Suppressor macrophage treated with lipopolysaccharide for 4 hours (primary cell): ENCODE data around the gene UCK2.

Experiments
- DNase-seq: peaks from one replicate; pipeline ENCODE4 v3.0.0-alpha.2; 2020

Gene UCK2

GRCh38 chr1:165834881-165835280, 7.5 kb downstream of the UCK2 start:
- no peak for DNase-seq

GRCh38 chr1:165836664-165837482, 9.5 kb downstream of the UCK2 start:
- DNase-seq, result no peak

GRCh38 chr1:165837838-165838364, 10.5 kb downstream of the UCK2 start:
- DNase-seq, result no peak

- DNase-seq, result no peak
Observed at GRCh38 chr1:165840423-165840822, 13.0 kb downstream of the UCK2 start.

- no peak for DNase-seq
Observed at GRCh38 chr1:165841582-165842017, 14.2 kb downstream of the UCK2 start.

DNA sequence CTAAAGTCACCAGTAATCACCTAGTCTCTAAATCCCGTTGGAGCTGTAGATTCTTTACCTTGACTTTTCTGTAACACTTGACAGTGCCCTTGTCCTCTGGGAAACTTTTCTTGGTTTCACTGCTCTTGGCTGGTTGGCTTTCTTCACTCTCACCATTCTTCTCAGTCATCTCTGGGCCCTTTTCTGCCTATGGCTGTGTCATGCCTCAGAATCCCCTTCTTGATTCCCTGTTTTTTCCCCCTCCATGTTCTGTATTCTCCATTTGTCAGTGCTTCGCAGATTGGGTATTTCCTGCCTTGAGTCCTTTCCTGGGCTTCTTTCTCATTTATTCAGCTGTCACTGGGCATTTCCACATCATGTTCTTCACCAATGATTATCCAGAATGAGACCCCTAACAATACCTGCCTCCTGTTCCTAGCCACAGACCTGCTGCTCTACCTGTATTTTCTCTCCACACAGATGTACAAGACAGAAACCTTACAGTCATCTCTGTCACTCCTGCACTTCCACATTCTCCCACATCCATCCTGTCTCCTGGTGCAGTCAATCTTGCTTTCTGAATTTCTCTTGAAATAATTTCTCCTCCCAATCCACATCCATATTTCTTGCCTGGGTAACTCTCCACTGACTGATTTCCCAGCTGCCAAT, 14.7 kb downstream of the UCK2 start:
- DNase-seq, result peak; percentile 25

DNA sequence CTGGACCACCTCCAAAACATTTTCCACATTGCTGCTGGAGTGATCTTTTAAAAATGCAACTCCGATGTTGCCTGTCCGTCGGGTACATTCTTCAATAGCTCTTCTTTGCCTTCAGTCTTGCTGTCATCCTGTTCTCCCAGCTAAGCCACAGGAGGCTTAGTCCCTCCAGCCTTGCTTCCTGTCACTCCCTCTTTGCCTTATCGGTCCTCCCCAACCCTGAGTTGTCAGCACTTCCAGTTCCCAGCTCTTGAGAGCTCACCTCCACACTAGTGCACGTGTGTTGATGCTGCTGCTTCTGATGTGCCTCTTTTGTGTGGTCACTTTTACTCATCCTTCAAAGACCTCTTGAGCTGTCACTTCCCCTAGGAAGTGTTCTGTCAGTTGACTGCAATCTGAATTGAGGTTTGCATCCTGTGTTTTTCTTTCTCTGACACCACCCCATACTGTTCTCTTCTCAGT, 15.3 kb downstream of the UCK2 start:
- DNase-seq, result peak; percentile 38

DNA sequence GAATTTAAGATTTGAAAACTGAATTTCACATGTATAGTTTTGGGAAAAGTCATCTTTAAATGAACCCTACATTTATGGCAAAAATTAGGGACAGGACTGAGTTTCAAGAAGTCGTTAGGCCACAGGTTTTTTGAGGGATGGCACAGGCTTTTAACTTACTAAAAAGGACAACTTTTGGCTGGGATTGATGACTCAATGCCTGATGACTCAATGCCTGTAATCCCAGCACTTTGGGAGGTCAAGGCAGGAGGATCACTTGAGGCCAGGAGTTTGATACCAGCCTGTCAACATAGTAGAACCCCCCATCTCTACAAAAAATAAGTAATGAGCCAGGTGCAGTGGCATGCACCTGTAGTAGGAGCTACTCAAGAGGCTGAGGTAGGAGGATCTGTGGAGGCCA, 15.9 kb downstream of the UCK2 start:
- no peak for DNase-seq

DNA sequence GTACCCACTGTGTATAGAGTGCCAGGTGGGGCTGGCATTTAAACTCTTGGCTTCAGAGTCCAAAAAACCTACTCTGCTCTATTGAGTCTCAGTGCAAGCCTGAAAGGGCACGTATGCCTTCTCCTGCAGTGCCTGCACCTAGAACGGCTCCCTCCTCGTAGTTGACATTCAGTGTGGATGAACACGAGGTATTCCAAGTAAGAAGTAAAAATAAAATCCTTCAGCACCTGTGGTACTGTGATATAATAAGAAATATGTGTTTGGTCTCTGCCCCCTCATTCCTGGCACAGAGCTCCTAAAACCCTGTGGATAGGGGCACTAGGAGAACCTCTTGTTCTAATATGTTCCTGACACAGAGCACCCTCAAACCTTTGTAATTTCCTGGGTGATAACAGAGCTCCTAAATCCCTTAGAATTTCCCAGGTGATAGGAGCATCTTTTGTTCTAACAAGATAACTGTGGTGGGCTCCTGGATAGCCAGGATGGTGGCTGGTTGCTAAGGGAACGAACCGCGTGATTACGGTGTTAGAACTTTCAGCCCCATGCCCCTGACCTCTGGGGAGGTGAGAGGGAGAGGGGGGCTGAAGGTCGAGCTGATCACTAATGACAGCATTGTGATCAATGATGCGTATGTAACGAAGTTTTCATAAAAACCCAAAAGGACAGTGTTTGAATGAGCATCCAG, 16.8 kb downstream of the UCK2 start:
- no peak for DNase-seq

- no peak for DNase-seq
Observed at GRCh38 chr1:165844933-165845332, 17.5 kb downstream of the UCK2 start.

DNA sequence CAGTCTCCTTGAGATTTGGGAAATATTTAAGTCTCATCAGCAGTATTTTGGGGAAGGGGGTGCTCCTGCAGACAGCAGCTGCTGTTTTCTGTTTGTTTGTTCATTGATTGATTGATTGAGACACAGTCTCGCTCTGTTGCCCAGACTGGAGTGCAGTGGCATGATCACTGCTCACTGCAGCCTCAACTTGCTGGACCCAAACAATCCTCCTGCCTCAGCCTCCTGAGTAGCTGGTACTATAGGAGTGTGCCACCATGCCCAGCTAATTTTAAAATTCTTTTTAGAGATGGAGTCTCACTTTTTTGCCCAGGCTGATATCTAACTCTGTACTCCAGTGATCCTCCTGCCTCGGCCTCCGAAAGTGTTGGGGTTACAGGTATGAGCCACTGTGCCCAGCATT, 18.2 kb downstream of the UCK2 start:
- DNase-seq, result no peak

DNA sequence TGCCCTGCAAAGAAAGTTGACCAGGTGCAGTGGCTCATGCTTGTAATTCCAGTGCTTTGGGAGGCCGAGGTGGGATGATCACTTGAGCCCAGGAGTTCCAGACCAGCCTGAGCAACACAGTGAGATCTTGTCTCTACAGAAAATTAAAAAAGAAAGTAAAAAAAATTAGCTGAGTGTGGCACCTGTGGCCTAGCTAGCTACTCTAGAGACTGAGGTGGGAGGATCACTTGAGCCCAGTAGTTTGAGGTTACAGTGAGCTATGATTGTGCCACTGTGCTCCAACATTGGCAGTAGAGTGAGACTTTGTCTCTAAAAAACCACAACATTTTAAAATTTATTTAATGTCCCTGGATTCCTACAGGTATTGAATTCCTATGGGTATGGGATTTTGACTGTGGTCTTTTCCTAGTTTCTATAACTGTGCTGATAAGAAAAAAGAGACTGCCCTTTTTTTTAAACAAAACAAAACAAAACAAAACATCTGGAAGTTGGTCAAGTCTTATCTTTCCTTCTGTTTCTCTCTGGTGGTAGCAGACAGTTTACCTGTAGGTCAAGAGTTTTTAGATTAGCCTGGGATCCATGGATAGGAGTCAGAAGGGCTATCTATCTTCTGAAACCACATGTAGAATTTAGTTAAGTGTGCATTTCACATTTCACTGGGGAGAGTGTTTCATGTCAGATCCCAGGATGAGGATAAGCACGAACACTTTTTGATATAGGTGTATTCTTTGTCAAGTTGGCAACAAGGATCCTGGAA, 18.8 kb downstream of the UCK2 start:
- no peak for DNase-seq

GRCh38 chr1:165847486-165847885, 20.1 kb downstream of the UCK2 start:
- DNase-seq, result no peak

- DNase-seq, result no peak
Observed at GRCh38 chr1:165849353-165850133, 22.1 kb downstream of the UCK2 start.

- peak; percentile 46 for DNase-seq
Observed at GRCh38 chr1:165851034-165851658, 23.7 kb downstream of the UCK2 start.

DNA sequence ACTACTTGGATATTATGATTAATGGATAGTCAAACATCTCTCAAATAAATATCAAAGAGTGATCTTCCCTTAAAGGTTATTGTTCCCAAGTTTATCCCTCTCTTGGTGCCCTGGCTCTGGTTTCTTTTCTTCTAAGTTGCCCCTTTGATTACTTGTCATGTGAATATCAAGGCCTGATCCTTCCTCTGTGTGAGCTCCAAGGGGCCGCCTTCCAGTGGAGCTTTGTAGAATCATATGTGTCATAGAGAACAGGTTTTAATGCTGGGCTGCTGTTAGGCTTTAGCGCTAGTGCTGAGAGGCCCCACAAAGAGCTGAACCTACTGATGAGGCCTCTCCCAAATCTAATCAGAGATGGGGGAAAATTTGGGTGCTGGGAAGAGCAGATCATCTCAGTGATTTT, 25.5 kb downstream of the UCK2 start:
- DNase-seq, result no peak

- no peak for DNase-seq
Observed at GRCh38 chr1:165853528-165854075, 26.2 kb downstream of the UCK2 start.

DNA sequence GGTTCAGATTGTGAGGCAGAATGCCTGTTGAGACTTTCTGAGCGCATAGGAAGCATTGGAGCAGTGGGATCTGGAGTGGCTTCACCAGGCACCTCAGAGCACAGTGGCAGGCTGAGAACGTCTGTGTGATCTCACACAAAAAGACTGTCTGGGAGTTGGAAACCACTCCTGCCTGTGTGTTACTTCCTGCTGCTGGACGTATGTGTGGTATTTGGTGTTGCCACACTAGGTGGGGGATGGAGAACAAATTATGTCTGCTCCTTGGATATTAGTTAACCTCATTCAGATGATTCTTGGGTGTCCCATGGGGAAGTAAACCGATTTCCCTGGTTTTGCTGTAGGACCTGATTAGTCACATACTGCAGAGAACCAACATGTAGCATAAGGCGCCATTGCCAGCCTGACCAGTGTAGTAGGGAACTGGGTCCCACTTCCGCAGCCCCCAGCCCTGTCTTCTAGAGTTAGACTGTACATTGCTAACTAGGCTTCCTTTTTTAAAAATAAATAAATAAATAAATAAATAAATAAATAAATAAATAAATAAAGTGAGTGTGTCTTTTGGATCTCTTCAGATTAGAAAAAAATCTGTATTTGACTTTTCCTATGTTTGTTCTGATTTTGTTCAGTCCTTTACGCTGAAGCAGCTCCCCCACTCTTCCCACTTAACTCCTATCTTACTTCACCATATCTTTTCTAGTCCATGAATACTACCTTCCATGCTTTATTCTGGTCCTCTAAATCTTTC, 26.9 kb downstream of the UCK2 start:
- DNase-seq, result peak; percentile 89

DNA sequence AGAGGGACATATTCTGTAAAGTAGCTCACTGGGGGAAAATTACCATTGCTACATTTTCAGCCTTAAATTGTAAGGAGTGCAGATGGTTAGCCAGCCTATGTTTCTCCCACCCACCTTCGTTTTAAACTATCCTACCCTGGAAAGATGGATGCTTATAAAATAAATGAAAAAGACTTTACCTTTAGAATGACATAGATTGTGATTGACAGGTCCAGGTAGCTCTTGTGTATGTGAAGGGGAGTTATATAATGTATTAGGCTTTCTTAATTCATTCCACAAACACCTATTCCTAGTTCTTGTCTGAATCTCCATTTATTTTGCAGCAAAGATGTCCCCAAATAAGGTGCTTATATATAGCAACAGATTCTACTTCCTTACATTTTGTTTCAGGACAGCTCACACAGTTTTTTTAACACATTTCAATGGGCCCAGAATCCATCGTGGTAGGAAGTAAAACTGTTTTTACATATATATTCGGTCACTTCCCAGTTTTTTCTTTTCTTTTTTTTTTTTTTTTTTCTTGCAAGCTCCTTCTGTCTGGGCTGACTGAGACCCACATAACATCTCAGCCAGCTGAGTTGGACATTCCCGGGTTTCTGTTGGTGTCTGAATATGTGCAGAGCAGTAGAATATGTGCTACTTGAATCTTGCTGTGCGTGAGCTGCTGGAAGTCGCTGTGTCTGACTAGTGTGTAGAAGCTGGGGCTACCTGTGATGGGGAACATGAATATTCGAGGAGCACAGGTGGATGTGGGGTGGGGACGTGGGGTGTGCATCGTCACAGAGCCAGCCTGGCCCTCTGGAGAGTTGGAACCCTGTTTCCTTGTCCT, 27.8 kb downstream of the UCK2 start:
- peak; percentile 78 for DNase-seq
